ENCODE data around the gene AP1B1. TPM values are rescaled to one million over a fixed set of nuclear protein-coding genes. Genes with fewer than 3 reads are reported as not detected.

The AP1B1 gene
- total RNA-seq, 1 experiment from 2014 or later = 40.3 TPM

GRCh38 chr22:29344137-29344536 lies 44.2 kb downstream of the AP1B1 start:
- Histone ChIP-seq H3K27me3 (ENCODE audit: low read length) (no peaks in the 10 kb centered on the region), H2AFZ (ENCODE audit: low read length) (no peak overlapping the region), H3K4me2 (ENCODE audit: low read depth, low read length, poor library complexity, severe bottlenecking) (no peak overlapping the region), H3K9me3 (ENCODE audit: low read length) (no peaks in the 10 kb centered on the region), H3K9ac (ENCODE audit: low read length) (no peak overlapping the region), H3K79me2 (ENCODE audit: low read length) (no peaks in the 10 kb centered on the region), H3K27ac (ENCODE audit: low read length) (no peak overlapping the region), H3K4me1 (ENCODE audit: low read length) (no peaks in the 10 kb centered on the region), H3K4me3 (ENCODE audit: low read length) (no peak overlapping the region), H3K36me3 (ENCODE audit: insufficient read depth, low read length) (peaks cover 16% of the 10 kb centered on the region; the same call in 1 of the 2 replicates), H3K9me2 (replicated peaks; ENCODE audit: insufficient read depth, low read length) (no peaks in the 10 kb centered on the region), H4K20me1 (ENCODE audit: insufficient read depth, low read depth, low read length) (no peaks in the 10 kb centered on the region)
- no peak for DNase-seq

GRCh38 chr22:29343313-29343805 lies 45.0 kb downstream of the AP1B1 start:
- Histone ChIP-seq H2AFZ (ENCODE audit: low read length) (no peak overlapping the region), H3K4me3 (ENCODE audit: low read length) (no peak overlapping the region), H4K20me1 (ENCODE audit: insufficient read depth, low read depth, low read length) (no peaks in the 10 kb centered on the region), H3K79me2 (ENCODE audit: low read length) (no peaks in the 10 kb centered on the region), H3K9ac (ENCODE audit: low read length) (no peak overlapping the region), H3K36me3 (ENCODE audit: insufficient read depth, low read length) (peaks cover 8% of the 10 kb centered on the region; the same call in 1 of the 2 replicates), H3K27me3 (ENCODE audit: low read length) (no peaks in the 10 kb centered on the region), H3K4me2 (ENCODE audit: low read depth, low read length, poor library complexity, severe bottlenecking) (no peak overlapping the region), H3K4me1 (ENCODE audit: low read length) (no peaks in the 10 kb centered on the region), H3K27ac (ENCODE audit: low read length) (no peak overlapping the region), H3K9me2 (replicated peaks; ENCODE audit: insufficient read depth, low read length) (no peaks in the 10 kb centered on the region), H3K9me3 (ENCODE audit: low read length) (no peaks in the 10 kb centered on the region)
- DNase-seq = no peak

- Histone ChIP-seq H3K27me3 (ENCODE audit: low read length) (no peaks in the 10 kb centered on the region), H3K9me3 (ENCODE audit: low read length) (no peaks in the 10 kb centered on the region), H3K4me1 (ENCODE audit: low read length) (no peaks in the 10 kb centered on the region), H3K4me2 (ENCODE audit: low read depth, low read length, poor library complexity, severe bottlenecking) (no peak overlapping the region), H2AFZ (ENCODE audit: low read length) (no peak overlapping the region), H3K79me2 (ENCODE audit: low read length) (no peaks in the 10 kb centered on the region), H3K4me3 (ENCODE audit: low read length) (no peak overlapping the region), H3K9ac (ENCODE audit: low read length) (no peak overlapping the region), H4K20me1 (ENCODE audit: insufficient read depth, low read depth, low read length) (no peaks in the 10 kb centered on the region), H3K27ac (ENCODE audit: low read length) (no peak overlapping the region), H3K36me3 (ENCODE audit: insufficient read depth, low read length) (0 out of 2 replicates have a peak, but pooled peaks cover 4% of the 10 kb centered on the region), H3K9me2 (replicated peaks; ENCODE audit: insufficient read depth, low read length) (no peaks in the 10 kb centered on the region)
- no peak for DNase-seq
These were observed 45.6 kb downstream of the AP1B1 start for GRCh38 chr22:29342577-29343312.

GRCh38 chr22:29342177-29342576 lies 46.2 kb downstream of the AP1B1 start:
- Histone ChIP-seq H3K9me2 (replicated peaks; ENCODE audit: insufficient read depth, low read length) (no peaks in the 10 kb centered on the region), H3K4me2 (ENCODE audit: low read depth, low read length, poor library complexity, severe bottlenecking) (no peak overlapping the region), H3K36me3 (ENCODE audit: insufficient read depth, low read length) (0 out of 2 replicates have a peak, but pooled peaks cover 2% of the 10 kb centered on the region), H3K4me3 (ENCODE audit: low read length) (no peak overlapping the region), H3K27me3 (ENCODE audit: low read length) (no peaks in the 10 kb centered on the region), H3K4me1 (ENCODE audit: low read length) (no peaks in the 10 kb centered on the region), H3K9me3 (ENCODE audit: low read length) (no peaks in the 10 kb centered on the region), H3K9ac (ENCODE audit: low read length) (no peak overlapping the region), H3K27ac (ENCODE audit: low read length) (no peak overlapping the region), H3K79me2 (ENCODE audit: low read length) (no peaks in the 10 kb centered on the region), H2AFZ (ENCODE audit: low read length) (no peak overlapping the region), H4K20me1 (ENCODE audit: insufficient read depth, low read depth, low read length) (no peaks in the 10 kb centered on the region)
- DNase-seq = no peak

- no peak overlapping the region for H2AFZ ChIP-seq (ENCODE audit: low read length)
- no peaks in the 10 kb centered on the region for H3K4me1 ChIP-seq (ENCODE audit: low read length)
- H3K9me3 ChIP-seq (ENCODE audit: low read length) = no peaks in the 10 kb centered on the region
- H3K36me3 ChIP-seq (ENCODE audit: insufficient read depth, low read length) = 0 out of 2 replicates have a peak, but pooled peaks cover 2% of the 10 kb centered on the region
- H3K4me3 ChIP-seq (ENCODE audit: low read length) = no peak overlapping the region
- DNase-seq = no peak
- H3K27ac ChIP-seq (ENCODE audit: low read length) = no peak overlapping the region
- H3K9me2 ChIP-seq (replicated peaks; ENCODE audit: insufficient read depth, low read length) = no peaks in the 10 kb centered on the region
- no peaks in the 10 kb centered on the region for H3K27me3 ChIP-seq (ENCODE audit: low read length)
- H4K20me1 ChIP-seq (ENCODE audit: insufficient read depth, low read depth, low read length) = no peaks in the 10 kb centered on the region
- H3K4me2 ChIP-seq (ENCODE audit: low read depth, low read length, poor library complexity, severe bottlenecking) = no peak overlapping the region
- no peaks in the 10 kb centered on the region for H3K79me2 ChIP-seq (ENCODE audit: low read length)
- no peak overlapping the region for H3K9ac ChIP-seq (ENCODE audit: low read length)
These were observed 46.6 kb downstream of the AP1B1 start for GRCh38 chr22:29341849-29342127.

DNA sequence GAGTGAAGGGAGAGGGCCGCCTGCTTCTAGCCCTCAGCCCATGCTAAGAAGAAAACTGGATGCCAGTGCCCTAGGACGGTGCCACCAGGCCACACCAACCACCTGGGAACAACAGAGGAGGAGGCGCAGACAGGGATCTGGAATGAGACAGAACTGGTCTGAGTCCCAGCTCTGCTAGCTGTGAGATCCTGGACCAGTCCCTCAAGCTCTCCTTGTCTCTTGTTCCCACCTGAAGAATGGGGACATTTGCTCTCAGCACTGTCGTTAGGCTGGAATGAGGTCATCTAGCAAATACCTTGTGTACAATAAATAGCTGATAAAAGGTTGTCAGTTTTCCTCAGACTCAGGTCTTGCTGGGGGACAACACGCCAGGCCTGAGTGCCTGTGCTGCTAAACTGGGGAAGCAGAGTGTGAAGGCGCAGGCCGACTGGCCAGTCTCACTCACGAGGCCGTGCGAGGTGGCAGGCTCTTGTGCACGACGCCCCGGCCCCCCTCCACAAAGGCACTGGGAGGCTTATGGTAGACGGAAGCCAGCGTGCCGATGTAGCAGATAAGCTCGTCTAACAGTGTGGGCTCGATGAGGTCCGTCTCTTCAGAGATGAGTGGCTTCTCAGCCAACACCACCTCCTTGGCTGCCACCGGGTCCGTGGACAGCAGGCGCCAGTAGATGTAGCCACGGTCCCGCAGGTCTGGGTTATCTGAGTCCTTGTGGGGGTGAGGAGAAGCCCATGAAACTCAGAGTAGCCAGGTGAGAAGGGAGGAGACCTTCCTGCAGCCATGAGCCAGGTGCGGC lies 47.1 kb downstream of the AP1B1 start:
- H3K79me2 ChIP-seq (ENCODE audit: low read length) = no peaks in the 10 kb centered on the region
- DNase-seq = no peak
- H4K20me1 ChIP-seq (ENCODE audit: insufficient read depth, low read depth, low read length) = no peaks in the 10 kb centered on the region
- H3K4me1 ChIP-seq (ENCODE audit: low read length) = no peaks in the 10 kb centered on the region
- H3K27ac ChIP-seq (ENCODE audit: low read length) = no peak overlapping the region
- H3K9ac ChIP-seq (ENCODE audit: low read length) = no peak overlapping the region
- H3K4me2 ChIP-seq (ENCODE audit: low read depth, low read length, poor library complexity, severe bottlenecking) = no peak overlapping the region
- no peak overlapping the region for H2AFZ ChIP-seq (ENCODE audit: low read length)
- no peaks in the 10 kb centered on the region for H3K9me3 ChIP-seq (ENCODE audit: low read length)
- H3K27me3 ChIP-seq (ENCODE audit: low read length) = no peaks in the 10 kb centered on the region
- no peaks in the 10 kb centered on the region for H3K9me2 ChIP-seq (replicated peaks; ENCODE audit: insufficient read depth, low read length)
- H3K36me3 ChIP-seq (ENCODE audit: insufficient read depth, low read length) = 0 out of 2 replicates have a peak, but pooled peaks cover 2% of the 10 kb centered on the region
- no peak overlapping the region for H3K4me3 ChIP-seq (ENCODE audit: low read length)

DNA sequence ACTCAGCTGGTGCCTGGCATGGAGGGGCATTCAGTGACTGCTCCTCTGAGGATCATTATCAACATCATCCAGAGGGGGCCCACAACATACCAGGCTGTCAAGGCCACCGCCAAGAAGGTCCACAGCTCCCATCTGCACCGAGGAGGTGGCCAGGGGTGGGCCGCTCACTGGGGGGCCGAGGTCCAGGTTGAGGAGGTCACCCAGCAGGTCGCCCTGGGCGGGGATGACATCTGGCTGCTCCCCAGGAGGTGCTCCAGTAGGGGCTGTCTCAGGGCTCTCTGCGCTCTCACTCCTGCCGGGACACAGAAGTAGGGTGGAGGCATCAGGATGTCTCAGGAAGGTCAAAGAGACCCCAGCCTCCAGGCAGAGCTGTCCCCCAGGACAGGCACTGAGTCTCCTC lies 47.8 kb downstream of the AP1B1 start:
- Histone ChIP-seq H3K4me3 (ENCODE audit: low read length) (no peak overlapping the region), H3K9ac (ENCODE audit: low read length) (no peak overlapping the region), H3K4me1 (ENCODE audit: low read length) (no peaks in the 10 kb centered on the region), H3K27ac (ENCODE audit: low read length) (no peak overlapping the region), H3K9me3 (ENCODE audit: low read length) (no peaks in the 10 kb centered on the region), H3K27me3 (ENCODE audit: low read length) (no peaks in the 10 kb centered on the region), H3K4me2 (ENCODE audit: low read depth, low read length, poor library complexity, severe bottlenecking) (no peak overlapping the region), H3K36me3 (ENCODE audit: insufficient read depth, low read length) (0 out of 2 replicates have a peak, but pooled peaks cover 2% of the 10 kb centered on the region), H4K20me1 (ENCODE audit: insufficient read depth, low read depth, low read length) (no peaks in the 10 kb centered on the region), H3K9me2 (replicated peaks; ENCODE audit: insufficient read depth, low read length) (no peaks in the 10 kb centered on the region), H2AFZ (ENCODE audit: low read length) (no peak overlapping the region), H3K79me2 (ENCODE audit: low read length) (no peaks in the 10 kb centered on the region)
- DNase-seq = no peak
